H9 (cell line): ENCODE results near the gene IGF2. TPM values are rescaled to one million over a fixed set of nuclear protein-coding genes. Genes with fewer than 3 reads are reported as not detected.

Source experiments
- DNase-seq: peaks from one replicate; pipeline ENCODE4 v3.0.0-alpha.2; 2017
- H2AFZ ChIP-seq: one replicate; pipeline ENCODE4 v1.6.1; 2013; ENCODE audit warnings: mild to moderate bottlenecking, low read length, control low read depth, moderate library complexity
- H2AK5ac ChIP-seq: 2 replicates; pipeline ENCODE4 v1.6.1; 2013; ENCODE audit warnings: low read length, control low read depth, mixed read lengths; ENCODE audit not compliant: insufficient read length
- H2BK120ac ChIP-seq: one replicate; pipeline ENCODE4 v1.6.1; 2013; ENCODE audit warnings: low read depth, mild to moderate bottlenecking, low read length, control low read depth, inconsistent platforms; ENCODE audit not compliant: poor library complexity, severe bottlenecking
- H2BK12ac ChIP-seq: 2 replicates; pipeline ENCODE4 v1.6.1; 2013; ENCODE audit warnings: low read length, control low read depth, mixed read lengths, low read depth; ENCODE audit not compliant: insufficient read length
- H2BK15ac ChIP-seq: 2 replicates; pipeline ENCODE4 v1.6.1; 2013; ENCODE audit warnings: low read depth, low read length, control low read depth
- H2BK20ac ChIP-seq: one replicate; pipeline ENCODE4 v1.6.1; 2013; ENCODE audit warnings: low read depth, mild to moderate bottlenecking, low read length, control low read depth, inconsistent platforms; ENCODE audit not compliant: poor library complexity, severe bottlenecking
- H2BK5ac ChIP-seq: 2 replicates; pipeline ENCODE4 v1.6.1; 2013; ENCODE audit warnings: low read length, control low read depth, mixed read lengths; ENCODE audit not compliant: insufficient read length
- H3K14ac ChIP-seq: 2 replicates; pipeline ENCODE4 v1.6.1; 2013; ENCODE audit warnings: low read length, control low read depth; ENCODE audit not compliant: insufficient read depth
- H3K18ac ChIP-seq: 2 replicates; pipeline ENCODE4 v1.6.1; 2013; ENCODE audit warnings: low read depth, mild to moderate bottlenecking, mixed read lengths, low read length, control low read depth; ENCODE audit not compliant: insufficient read length
- H3K23ac ChIP-seq: 2 replicates; pipeline ENCODE4 v1.6.1; 2013; ENCODE audit warnings: low read length, control low read depth, mixed read lengths, low read depth; ENCODE audit not compliant: insufficient read length
- H3K23me2 ChIP-seq: 2 replicates; pipeline ENCODE4 v1.6.1; 2013; ENCODE audit warnings: low read depth, mild to moderate bottlenecking, mixed read lengths, low read length, control low read depth; ENCODE audit not compliant: insufficient read length, poor library complexity, severe bottlenecking
- H3K27ac ChIP-seq: 2 replicates; pipeline ENCODE4 v1.5.1; 2013; ENCODE audit warnings: low read length, control low read depth, mixed read lengths, low read depth; ENCODE audit not compliant: insufficient read length
- H3K27me3 ChIP-seq: 2 replicates; pipeline ENCODE4 v1.6.1; 2013; ENCODE audit warnings: low read length, control low read depth, inconsistent platforms; ENCODE audit not compliant: insufficient read depth
- H3K4ac ChIP-seq: 2 replicates; pipeline ENCODE4 v1.6.1; 2013; ENCODE audit warnings: low read depth, mild to moderate bottlenecking, control low read depth, inconsistent platforms, low read length, moderate library complexity
- H3K4me1 ChIP-seq: 2 replicates; pipeline ENCODE4 v1.6.1; 2013; ENCODE audit warnings: low read length, control low read depth, inconsistent platforms; ENCODE audit not compliant: insufficient read depth
- H3K4me2 ChIP-seq: 2 replicates; pipeline ENCODE4 v1.6.1; 2013; ENCODE audit warnings: low read length, control low read depth, mixed read lengths; ENCODE audit not compliant: insufficient read length, insufficient read depth
- H3K56ac ChIP-seq: 2 replicates; pipeline ENCODE4 v1.6.1; 2013; ENCODE audit warnings: low read depth, mild to moderate bottlenecking, mixed read lengths, low read length, control low read depth; ENCODE audit not compliant: insufficient read length
- H3K79me1 ChIP-seq: 2 replicates; pipeline ENCODE4 v1.6.1; 2013; ENCODE audit warnings: low read depth, mild to moderate bottlenecking, moderate library complexity, low read length, control low read depth, inconsistent platforms; ENCODE audit not compliant: insufficient read depth, poor library complexity, severe bottlenecking
- H3K79me2 ChIP-seq: 2 replicates; pipeline ENCODE4 v1.6.1; 2013; ENCODE audit warnings: low read length, control low read depth, inconsistent platforms; ENCODE audit not compliant: insufficient read depth
- H3K9ac ChIP-seq: 2 replicates; pipeline ENCODE4 v1.6.1; 2013; ENCODE audit warnings: low read length, control low read depth, mixed read lengths; ENCODE audit not compliant: insufficient read length; ENCODE audit errors: extremely low read depth
- H3K9me3 ChIP-seq: one replicate; pipeline ENCODE4 v1.6.1; 2013; ENCODE audit warnings: low read depth, low read length, inconsistent platforms; ENCODE audit not compliant: control insufficient read depth
- H3T11ph ChIP-seq: one replicate; pipeline ENCODE4 v1.6.1; 2013; ENCODE audit warnings: mild to moderate bottlenecking, low read length, control low read depth, inconsistent platforms
- H4K20me1 ChIP-seq: one replicate; pipeline ENCODE4 v1.6.1; 2013; ENCODE audit not compliant: control insufficient read depth, insufficient read length, insufficient read depth
- H4K5ac ChIP-seq: 2 replicates; pipeline ENCODE4 v1.6.1; 2013; ENCODE audit warnings: low read depth, mild to moderate bottlenecking, mixed read lengths, low read length, control low read depth; ENCODE audit not compliant: insufficient read length
- H4K8ac ChIP-seq: replicated peaks from 2 replicates; pipeline ENCODE4 v1.6.1; 2013; ENCODE audit warnings: low read length, control low read depth, mixed read lengths, low read depth; ENCODE audit not compliant: insufficient read length
- H4K91ac ChIP-seq: 2 replicates; pipeline ENCODE4 v1.6.1; 2013; ENCODE audit warnings: low read depth, mild to moderate bottlenecking, moderate library complexity, mixed read lengths, low read length, control low read depth; ENCODE audit not compliant: insufficient read length
- H3K27ac Mint-ChIP-seq, 3 experiments: 2 replicates in 2 of 3; 3 replicates in 1 of 3; pipeline ENCODE4 v1.8.0; 2020 to 2021; ENCODE audit warnings: mixed read lengths in 3 of 3, mild to moderate bottlenecking in 1 of 3, moderate library complexity in 1 of 3
- H3K27me3 Mint-ChIP-seq: 2 replicates; pipeline ENCODE4 v1.8.0; 2021; ENCODE audit warnings: low read depth, mild to moderate bottlenecking, moderate library complexity, mixed read lengths
- H3K36me3 Mint-ChIP-seq, 3 experiments: 2 replicates in 2 of 3; 3 replicates in 1 of 3; pipeline ENCODE4 v1.8.0; 2020 to 2021; ENCODE audit warnings: low read depth in 3 of 3, mixed read lengths in 3 of 3; ENCODE audit not compliant: insufficient read depth in 1 of 3
- H3K4me1 Mint-ChIP-seq, 2 experiments: 2 replicates each; pipeline ENCODE4 v1.8.0; 2020; ENCODE audit warnings: mixed read lengths in 2 of 2
- H3K4me3 Mint-ChIP-seq, 2 experiments: 2 replicates in 1 of 2; 3 replicates in 1 of 2; pipeline ENCODE4 v1.8.0; 2020 to 2021; ENCODE audit warnings: mild to moderate bottlenecking in 2 of 2, mixed read lengths in 2 of 2, moderate library complexity in 1 of 2
- H3K9me3 Mint-ChIP-seq, 2 experiments: 2 replicates in 1 of 2; 3 replicates in 1 of 2; pipeline ENCODE4 v1.8.0; 2020; ENCODE audit warnings: mild to moderate bottlenecking in 2 of 2, mixed read lengths in 2 of 2, moderate library complexity in 1 of 2
- CTCF ChIP-seq: fragments of 200-600 bp; sonication (generic); conservative IDR thresholded peaks from 3 replicates; pipeline ENCODE4 v1.8.0; 2021; ENCODE audit warnings: antibody characterized with exemption, mild to moderate bottlenecking
- WGBS: extraction: QIAGEN DNeasy Blood & Tissue Kit; methylation state at CpG from one replicate; pipeline ENCODE4 v1.1.7; 2013; ENCODE audit warnings: missing lambda C conversion rate, low lambda C conversion rate, mixed read lengths; ENCODE audit not compliant: insufficient read length; ENCODE audit errors: extremely low coverage; 5-methylcytosine and 5-hydroxymethylcytosine counted together
- total RNA-seq: library from RNA; stranded (reverse); gene quantifications from 2 replicates; pipeline ENCODE4 v1.2.1, GENCODE V29; 2021

Gene IGF2
- total RNA-seq, 1 experiment from 2014 or later, result 2.8 TPM

DNA sequence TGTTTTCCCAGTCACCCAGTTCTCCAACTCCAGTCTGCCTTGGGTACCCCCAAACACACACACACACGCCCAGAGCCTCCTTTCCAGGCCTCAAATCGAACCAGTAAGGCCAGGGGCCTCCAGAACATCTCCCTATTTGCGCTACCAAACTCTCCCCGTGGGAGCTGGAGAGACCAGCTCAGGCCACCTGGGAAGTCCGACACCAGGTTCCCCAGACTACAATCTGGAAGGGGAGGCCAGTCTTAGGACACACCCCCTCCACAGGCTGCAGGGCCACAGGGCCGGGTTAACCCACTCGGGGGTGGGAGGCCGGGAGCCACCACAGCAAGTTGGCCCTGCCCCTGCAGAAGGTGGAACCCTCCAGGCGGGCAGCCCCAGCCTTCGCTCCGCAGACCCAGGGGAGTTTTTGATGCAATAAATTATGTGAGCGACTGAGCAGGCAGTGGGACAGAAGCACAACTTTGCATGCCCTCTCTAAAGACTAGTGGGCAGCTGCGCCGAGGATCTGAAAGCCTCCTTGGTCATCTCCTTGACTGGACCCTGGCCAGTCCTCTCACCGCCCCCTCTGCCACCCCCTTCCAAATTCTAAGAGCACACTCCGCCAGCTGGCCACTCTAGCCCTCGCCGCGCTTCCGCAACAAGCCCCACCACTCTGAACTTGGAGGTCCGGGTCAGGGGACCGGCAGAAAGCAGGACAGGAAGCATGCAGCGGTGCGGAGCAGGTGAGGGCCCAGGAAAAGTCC is 2.8 kb downstream of the IGF2 start:
- Histone ChIP-seq H3K4me2 (peak overlapping the region; percentile 62), H4K20me1 (no peaks in the 10 kb centered on the region), H3K79me2 (no peaks in the 10 kb centered on the region), H2BK20ac (no peak overlapping the region), H3K56ac (no peak overlapping the region), H3K14ac (no peak overlapping the region; the same call in 1 of the 2 replicates), H4K8ac (no peak overlapping the region), H3K9ac (no peak overlapping the region), H2BK15ac (no peak overlapping the region), H2BK5ac (no peak overlapping the region), H3K4me1 (no peaks in the 10 kb centered on the region), H3K4ac (no peak overlapping the region), H2AFZ (no peak overlapping the region), H2AK5ac (no peak overlapping the region), H3K9me3 (no peaks in the 10 kb centered on the region), H3K27ac (no peak overlapping the region), H3K79me1 (no peaks in the 10 kb centered on the region), H3T11ph (no peak overlapping the region), H4K91ac (no peak overlapping the region), H3K23ac (no peak overlapping the region), H2BK120ac (no peak overlapping the region), H4K5ac (no peak overlapping the region), H2BK12ac (no peak overlapping the region), H3K27me3 (peaks cover 32% of the 10 kb centered on the region), H3K23me2 (peaks cover 14% of the 10 kb centered on the region), H3K18ac (no peak overlapping the region)
- H3K27me3 Mint-ChIP-seq, result peaks cover 90% of the 10 kb centered on the region
- WGBS, result no CpG with 5 or more reads among the region's 24 CpGs
- DNase-seq, result no peak
- peaks cover 0 to 1% (median 1%) of the 10 kb centered on the region in 3 experiments; a peak in 1 of 7 replicates for H3K36me3 Mint-ChIP-seq
- peak overlapping the region; percentile 25 to 67; a peak in 4 of 5 replicates for H3K4me3 Mint-ChIP-seq
- peaks cover 4 to 8% of the 10 kb centered on the region in 2 experiments; a peak in 2 of 5 replicates for H3K9me3 Mint-ChIP-seq
- H3K4me1 Mint-ChIP-seq, result peaks cover 9 to 40% of the 10 kb centered on the region in 2 experiments
- H3K27ac Mint-ChIP-seq, result no peak overlapping the region
- TF ChIP-seq CTCF, result no peak
